Adrenal gland (tissue), 12 donors: Measurements from ENCODE around the gene ALKBH6. TPM values are rescaled to one million over a fixed set of nuclear protein-coding genes. Genes with fewer than 3 reads are reported as not detected.

Experiments
- DNase-seq, 7 donors: peaks; one replicate each; pipeline ENCODE4 v3.0.0-alpha.2; 2019 to 2020
- H3K27ac ChIP-seq, 5 donors: fragments of 200-600 bp; sonication (generic) in 4 of 5; 1 replicate in 3 of 5; 2 replicates in 2 of 5; pipeline versions ENCODE4 v1.5.1 to v1.8.0; 2016 to 2020; ENCODE audit warnings: mild to moderate bottlenecking in 1 of 5
- H3K27me3 ChIP-seq: fragments of 200-600 bp; 2 replicates; pipeline ENCODE4 v1.8.0; 2021
- H3K36me3 ChIP-seq, 2 donors: fragments of 200-600 bp; replicated peaks in 1 of 2; 1 replicate in 1 of 2; 2 replicates in 1 of 2; pipeline versions ENCODE4 v1.5.1 to v1.8.0; 2018 to 2022
- H3K4me1 ChIP-seq, 2 donors: fragments of 200-600 bp; replicated peaks in 1 of 2; 1 replicate in 1 of 2; 2 replicates in 1 of 2; pipeline versions ENCODE4 v1.5.1 to v1.8.0; 2018 to 2021
- H3K4me3 ChIP-seq, 4 donors: fragments of 200-600 bp; sonication (generic) in 3 of 4; one replicate each; pipeline ENCODE4 v1.5.1; 2016 to 2018
- H3K9me3 ChIP-seq, 3 donors: fragments of 200-600 bp; sonication (generic) in 1 of 3; replicated peaks in 1 of 3; 1 replicate in 2 of 3; 2 replicates in 1 of 3; pipeline versions ENCODE4 v1.5.1 to v1.8.0; 2016 to 2021
- CTCF ChIP-seq, 6 experiments: fragments of 450-650 bp in 4 of 6; fragments of 200-600 bp in 2 of 6; sonication (generic) in 1 of 6; IDR thresholded peaks; 1 replicate in 5 of 6; 2 replicates in 1 of 6; pipeline versions ENCODE4 v1.5.1 to v1.8.0; 2016 to 2021; ENCODE audit warnings: antibody characterized with exemption in 6 of 6, mild to moderate bottlenecking in 2 of 6, moderate library complexity in 1 of 6
- POLR2A ChIP-seq, 2 donors: fragments of 450-650 bp; IDR thresholded peaks; one replicate each; pipeline ENCODE4 v1.6.1; 2017; ENCODE audit warnings: antibody characterized with exemption in 2 of 2, mild to moderate bottlenecking in 2 of 2, moderate library complexity in 1 of 2
- WGBS, 4 donors: extraction: QIAGEN DNeasy Blood & Tissue Kit in 2 of 4; methylation state at CpG; one replicate each; pipeline versions ENCODE4 v1.1.5 to v1.1.7; 2013 to 2017; 5-methylcytosine and 5-hydroxymethylcytosine counted together
- intact Hi-C, 2 donors: fragments of 100-400 bp; cut with DNase I; formaldehyde crosslinking; loops; one replicate each; pipeline versions ENCODE4 v1.14.1 to v1.15.0; 2022 to 2023
- polyA plus RNA-seq, 3 donors: library from polyadenylated mRNA; stranded (reverse); fragments of 200-250 nt in 2 of 3; fragments of 350-450 nt in 1 of 3; fragmentation: Illumina TruSeq in 1 of 3; extraction: RNeasy Lipid Tissue Mini Kit (QIAGEN cat#74804) in 1 of 3; gene quantifications; one replicate each; pipeline ENCODE4 v1.2.3, GENCODE V29; 2013 to 2014
- total RNA-seq, 9 donors: library from RNA; depleted of rRNA in 4 of 9; stranded (reverse); fragments of >200 nt in 4 of 9; fragments of 120-200 nt in 1 of 9; fragmentation: NEBNext Ultra II Directional in 1 of 9; extraction: Animal tissue kit (Norgen Biotek cat#: 25700) in 1 of 9; gene quantifications; one replicate each; pipeline versions ENCODE4 v1.1.0 to v1.2.4, GENCODE V29; 2013 to 2023
- donor health status: healthy with polysubstance abuse.
- donor health status: Bipolar disorder and iron deficiency.
- donor health status: DM: yes; HTN: yes; CAD: no.
- donor health status: DM: no; HTN: no; CAD: no.
- donor health status: DM: no; HTN: no; CAD: no.
- donor health status: DM: yes; HTN: yes; CAD: no.

ALKBH6 gene
- total and polyA plus RNA-seq, 12 donors = 16.8 to 39.8 (median 23.9) TPM

- H3K4me1 ChIP-seq = peaks cover 0 to 9% of the 10 kb centered on the region in 2 donors
These were observed 40.2 kb upstream of the ALKBH6 start, which contains the start of gene THAP8 for GRCh38 chr19:36054119-36054732. Gene THAP8, minus strand, starts transcription at chr19:36054285. Its CDS starts 68 bp downstream, at chr19:36054217.

GRCh38 chr19:36051637-36052036 is 37.6 kb upstream of the ALKBH6 start:
- H3K4me3 ChIP-seq = no peak overlapping the region
- no peak for DNase-seq
- H3K27ac ChIP-seq = no peak overlapping the region
- intact Hi-C loops = loop anchor here in 1 of 2 donors (5.0 kb wide), 1 partner anchor 39 kb away; the partner anchor contains the start of gene ALKBH6
- 85 to 100% (median 96%) methylated on average over 3 to 4 of the region's 4 CpGs for WGBS, 4 donors
- no peaks in the 10 kb centered on the region for H3K27me3 ChIP-seq
- TF ChIP-seq POLR2A (IDR thresholded peaks at IDR 0.05) = no peak
- TF ChIP-seq CTCF (IDR thresholded peaks at IDR 0.05) = no peak
- no peaks in the 10 kb centered on the region for H3K9me3 ChIP-seq
- no peaks in the 10 kb centered on the region for H3K36me3 ChIP-seq
- peaks cover 0 to 9% of the 10 kb centered on the region in 2 donors for H3K4me1 ChIP-seq

More at GRCh38 chr19:36054119-36054732, 40.2 kb upstream of the ALKBH6 start, which contains the start of gene THAP8:
- TF ChIP-seq CTCF (IDR thresholded peaks at IDR 0.05) = peak; percentile 37 to 78 (median 52)
- TF ChIP-seq POLR2A (IDR thresholded peaks at IDR 0.05) = peak; percentile 39 to 84
- peak; percentile 100 for DNase-seq
- WGBS, 4 donors = 0 to 1% (median 0%) methylated on average over 12 to 56 of the region's 56 CpGs
- Histone ChIP-seq H3K4me3 (peak within 1 kb of the TSS; percentile 15 to 75 (median 41)), H3K27ac (peak within 1 kb of the TSS; percentile 90 to 99 (median 94)), H3K27me3 (no peaks in the 10 kb centered on the region), H3K36me3 (no peaks in the 10 kb centered on the region), H3K9me3 (no peaks in the 10 kb centered on the region)
- intact Hi-C loops = loop anchor here in 1 of 2 donors (5.0 kb wide), 1 partner anchor 42 kb away; the partner anchor contains the start of gene ALKBH6

GRCh38 chr19:36051236-36051635 is 37.2 kb upstream of the ALKBH6 start:
- Histone ChIP-seq H3K36me3 (no peaks in the 10 kb centered on the region), H3K9me3 (no peaks in the 10 kb centered on the region), H3K4me1 (peaks cover 0 to 9% of the 10 kb centered on the region in 2 donors), H3K27ac (no peak overlapping the region), H3K27me3 (no peaks in the 10 kb centered on the region), H3K4me3 (no peak overlapping the region)
- TF ChIP-seq POLR2A (IDR thresholded peaks at IDR 0.05) (no peak), CTCF (IDR thresholded peaks at IDR 0.05) (no peak)
- intact Hi-C loops = loop anchor here in 1 of 2 donors (5.0 kb wide), 1 partner anchor 39 kb away; the partner anchor contains the start of gene ALKBH6
- DNase-seq = peak in 1 of 7 donors; percentile 56
- WGBS, 4 donors = 50 to 76% (median 70%) methylated on average over 3 of the region's 3 CpGs

- TF ChIP-seq CTCF (IDR thresholded peaks at IDR 0.05) (no peak), POLR2A (IDR thresholded peaks at IDR 0.05) (no peak)
- Histone ChIP-seq H3K27ac (no peak overlapping the region), H3K27me3 (no peaks in the 10 kb centered on the region), H3K4me3 (no peak overlapping the region), H3K9me3 (no peaks in the 10 kb centered on the region), H3K4me1 (no peaks in the 10 kb centered on the region), H3K36me3 (no peaks in the 10 kb centered on the region)
- no peak for DNase-seq
- WGBS, 4 donors = 91 to 96% (median 94%) methylated on average over 4 of the region's 4 CpGs
- intact Hi-C loops = no loop called here
These were observed 35.2 kb upstream of the ALKBH6 start for GRCh38 chr19:36049080-36049698.
